Stomach smooth muscle (tissue), 2 donors: Measurements from ENCODE around the gene CDKL4.
"Not testable (repeated sequence)": the region's sequence is repeated elsewhere in the genome, so short reads cannot be mapped to it uniquely, and the experiment has no call there.

Experiments used
- H3K27ac ChIP-seq: one replicate; pipeline ENCODE4 v1.7.0; 2013; ENCODE audit warnings: mild to moderate bottlenecking, low read length, inconsistent platforms
- H3K27me3 ChIP-seq, 2 donors: one replicate each; pipeline ENCODE4 v1.7.0; 2013; ENCODE audit warnings: low read length in 2 of 2; ENCODE audit not compliant: insufficient read depth in 2 of 2, control insufficient read depth in 1 of 2
- H3K36me3 ChIP-seq, 2 donors: one replicate each; pipeline ENCODE4 v1.7.0; 2013; ENCODE audit warnings: low read length in 2 of 2; ENCODE audit not compliant: control insufficient read depth in 2 of 2, insufficient read depth in 2 of 2
- H3K4me1 ChIP-seq: one replicate; pipeline ENCODE4 v1.7.0; 2013; ENCODE audit warnings: low read length; ENCODE audit not compliant: control insufficient read depth, insufficient read depth
- H3K4me3 ChIP-seq, 2 donors: one replicate each; pipeline ENCODE4 v1.7.0; 2013; ENCODE audit warnings: low read length in 2 of 2
- H3K9ac ChIP-seq, 2 donors: one replicate each; pipeline ENCODE4 v1.7.0; 2013; ENCODE audit warnings: low read length in 2 of 2, mild to moderate bottlenecking in 1 of 2
- H3K9me3 ChIP-seq, 2 donors: one replicate each; pipeline ENCODE4 v1.7.0; 2013; ENCODE audit warnings: low read length in 2 of 2; ENCODE audit not compliant: control insufficient read depth in 2 of 2
- donor health status: healthy.
- donor health status: Pancreatic carcinoma.

Gene CDKL4

GRCh38 chr2:39215545-39215944 is 28.2 kb downstream of the CDKL4 start:
- H3K4me1 ChIP-seq, result no peaks in the 10 kb centered on the region
- H3K9ac ChIP-seq, result no peak overlapping the region
- no peak overlapping the region for H3K27ac ChIP-seq
- H3K9me3 ChIP-seq, result no peaks in the 10 kb centered on the region
- H3K36me3 ChIP-seq, result no peaks in the 10 kb centered on the region
- H3K4me3 ChIP-seq, result no peak overlapping the region
- no peaks in the 10 kb centered on the region for H3K27me3 ChIP-seq

DNA sequence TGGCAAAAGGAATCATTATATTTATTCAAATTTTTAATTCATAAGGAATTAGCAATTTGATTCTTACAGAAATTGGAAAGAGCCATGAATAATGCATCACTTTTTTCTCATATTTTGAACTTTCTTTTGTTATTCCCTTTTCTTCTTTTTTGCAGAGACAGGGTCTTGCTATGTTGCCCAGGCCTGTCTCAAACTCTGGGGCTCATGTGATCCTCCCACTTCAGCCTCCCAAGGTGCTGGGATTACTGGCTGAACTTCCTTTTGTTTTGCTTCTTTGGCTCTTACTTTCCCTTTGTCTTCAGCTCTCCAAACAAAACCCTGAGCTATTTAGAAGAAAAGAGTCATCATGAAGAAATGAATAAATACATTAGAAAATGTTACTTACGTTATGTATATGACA is 30.8 kb downstream of the CDKL4 start:
- no peaks in the 10 kb centered on the region for H3K36me3 ChIP-seq
- no peaks in the 10 kb centered on the region for H3K27me3 ChIP-seq
- no peak overlapping the region for H3K4me3 ChIP-seq
- H3K27ac ChIP-seq, result no peak overlapping the region
- H3K9ac ChIP-seq, result no peak overlapping the region
- no peaks in the 10 kb centered on the region for H3K4me1 ChIP-seq
- no peaks in the 10 kb centered on the region for H3K9me3 ChIP-seq

- H3K9me3 ChIP-seq, result no peaks in the 10 kb centered on the region
- H3K4me1 ChIP-seq, result no peaks in the 10 kb centered on the region
- no peaks in the 10 kb centered on the region for H3K36me3 ChIP-seq
- H3K9ac ChIP-seq, result no peak overlapping the region
- no peaks in the 10 kb centered on the region for H3K27me3 ChIP-seq
- H3K27ac ChIP-seq, result no peak overlapping the region
- H3K4me3 ChIP-seq, result no peak overlapping the region
Measured at GRCh38 chr2:39210846-39211245, 32.9 kb downstream of the CDKL4 start.

DNA sequence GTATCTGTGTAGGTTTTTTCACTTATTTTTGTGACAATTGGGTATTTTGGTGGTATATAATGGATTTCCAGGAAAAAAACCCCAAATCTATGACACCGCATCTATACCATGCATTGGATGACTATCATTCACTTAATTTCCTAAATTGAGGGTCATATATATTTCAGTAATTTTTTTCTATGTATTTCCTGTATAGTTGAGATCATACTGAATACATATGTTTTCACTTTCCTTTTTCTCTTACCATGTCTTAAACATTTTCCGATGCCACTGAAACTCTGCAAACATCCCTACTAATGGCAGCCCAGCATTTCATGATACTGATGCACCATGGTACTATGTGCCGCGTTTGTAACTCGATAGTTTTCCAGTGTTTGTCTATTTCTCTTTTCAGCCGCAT is 40.4 kb downstream of the CDKL4 start:
- H3K36me3 ChIP-seq, result no peaks in the 10 kb centered on the region
- H3K4me3 ChIP-seq, result no peak overlapping the region

GRCh38 chr2:39202639-39203369 is 41.0 kb downstream of the CDKL4 start:
- Histone ChIP-seq H3K27ac (no peak overlapping the region), H3K27me3 (no peaks in the 10 kb centered on the region), H3K4me3 (no peak overlapping the region), H3K9ac (no peak overlapping the region), H3K9me3 (no peaks in the 10 kb centered on the region), H3K36me3 (no peaks in the 10 kb centered on the region), H3K4me1 (no peaks in the 10 kb centered on the region)

More for the DNA sequence above, 40.4 kb downstream of the CDKL4 start:
- H3K9ac ChIP-seq, result no peak overlapping the region
- no peaks in the 10 kb centered on the region for H3K27me3 ChIP-seq
- H3K9me3 ChIP-seq, result no peaks in the 10 kb centered on the region
- no peak overlapping the region for H3K27ac ChIP-seq
- no peaks in the 10 kb centered on the region for H3K4me1 ChIP-seq

DNA sequence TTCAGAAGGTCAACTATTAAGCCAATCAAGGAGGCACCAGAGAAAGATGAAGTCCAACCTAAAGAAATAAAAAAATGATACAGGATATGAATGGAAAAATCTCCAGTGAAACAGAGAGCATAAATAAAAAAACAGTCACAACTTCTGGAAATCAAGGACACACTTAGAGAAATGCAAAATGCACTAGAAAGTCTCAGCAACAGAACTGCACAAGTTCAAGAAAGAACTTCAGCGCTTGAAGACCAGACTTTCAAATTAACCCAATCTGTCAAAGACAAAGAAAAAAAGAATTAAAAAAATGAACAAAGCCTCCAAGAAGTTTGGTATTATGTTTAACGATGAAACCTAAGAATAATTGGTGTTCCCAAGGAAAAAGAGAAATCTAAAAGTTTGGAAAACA is 46.8 kb downstream of the CDKL4 start:
- not testable (repeated sequence) for H3K27me3 ChIP-seq, H3K36me3 ChIP-seq, H3K4me1 ChIP-seq, H3K9ac ChIP-seq, H3K27ac ChIP-seq, H3K4me3 ChIP-seq, H3K9me3 ChIP-seq

- Histone ChIP-seq H3K9me3 (no peaks in the 10 kb centered on the region), H3K27me3 (no peaks in the 10 kb centered on the region), H3K9ac (no peak overlapping the region), H3K4me3 (no peak overlapping the region), H3K4me1 (no peaks in the 10 kb centered on the region), H3K27ac (no peak overlapping the region), H3K36me3 (no peaks in the 10 kb centered on the region)
Measured at GRCh38 chr2:39194686-39195085, 49.1 kb downstream of the CDKL4 start.

DNA sequence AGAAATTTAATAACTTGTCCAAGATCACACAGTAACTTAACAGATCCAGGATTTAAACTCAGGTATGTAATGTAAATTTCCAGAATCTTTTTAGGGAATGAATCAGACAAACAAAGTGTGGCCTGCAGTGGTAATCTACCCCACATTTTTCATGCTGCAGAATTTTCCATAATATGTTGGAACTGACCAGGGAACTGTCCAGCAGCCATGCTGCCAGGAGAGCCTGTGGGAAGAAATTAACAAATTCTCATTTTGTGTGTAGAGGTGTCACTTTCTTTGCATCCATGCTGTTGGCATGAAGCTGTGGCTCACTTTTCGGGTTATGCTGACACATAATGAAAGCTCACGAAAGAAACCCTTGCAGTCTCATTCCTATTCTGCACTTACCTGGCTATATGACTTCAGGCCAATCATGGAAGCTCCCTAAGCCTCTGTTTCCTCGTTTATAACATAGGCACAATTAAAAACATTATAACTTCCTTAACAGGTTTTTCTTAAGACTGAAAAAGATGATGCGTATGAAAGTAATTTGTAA is 54.7 kb downstream of the CDKL4 start:
- H3K9ac ChIP-seq, result no peak overlapping the region
- H3K9me3 ChIP-seq, result no peaks in the 10 kb centered on the region
- H3K4me3 ChIP-seq, result no peak overlapping the region
- no peaks in the 10 kb centered on the region for H3K27me3 ChIP-seq
- H3K27ac ChIP-seq, result no peak overlapping the region
- H3K4me1 ChIP-seq, result no peaks in the 10 kb centered on the region
- no peaks in the 10 kb centered on the region for H3K36me3 ChIP-seq

DNA sequence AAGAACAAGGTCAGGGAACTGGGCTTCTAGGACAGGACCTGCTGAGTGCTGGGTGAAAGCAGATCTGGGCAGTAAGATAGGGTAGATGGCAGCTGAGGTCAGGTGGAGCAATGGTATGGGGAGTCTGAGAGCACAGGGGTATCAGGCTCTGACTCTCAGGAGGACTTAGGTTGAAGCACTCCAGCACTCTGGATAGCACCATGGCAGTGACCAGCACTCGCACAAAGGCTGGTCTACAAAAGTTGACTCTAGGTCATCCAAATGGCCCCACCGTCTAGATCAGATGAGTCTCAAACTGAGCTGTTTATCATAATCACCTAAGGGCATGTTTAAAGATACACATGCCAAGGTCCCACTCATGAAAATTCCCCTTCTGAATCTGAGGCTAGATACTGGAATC is 60.1 kb downstream of the CDKL4 start:
- Histone ChIP-seq H3K27me3 (no peaks in the 10 kb centered on the region), H3K9ac (no peak overlapping the region), H3K4me3 (no peak overlapping the region), H3K27ac (no peak overlapping the region), H3K9me3 (no peaks in the 10 kb centered on the region), H3K36me3 (no peaks in the 10 kb centered on the region), H3K4me1 (no peaks in the 10 kb centered on the region)

GRCh38 chr2:39181297-39181696 is 62.5 kb downstream of the CDKL4 start:
- no peak overlapping the region for H3K4me3 ChIP-seq
- H3K36me3 ChIP-seq, result no peaks in the 10 kb centered on the region
- no peaks in the 10 kb centered on the region for H3K9me3 ChIP-seq
- no peak overlapping the region for H3K9ac ChIP-seq
- H3K27me3 ChIP-seq, result no peaks in the 10 kb centered on the region
- no peak overlapping the region for H3K27ac ChIP-seq
- no peaks in the 10 kb centered on the region for H3K4me1 ChIP-seq
